Activated CD8-positive, alpha-beta memory T cell treated with anti-CD3 and anti-CD28 coated beads, Interleukin-2, amount 10 ng/mL, durations not matched to agents 7 days and 5 days (primary cell): ENCODE results near the gene COPZ1. TPM values are rescaled to one million over a fixed set of nuclear protein-coding genes. Genes with fewer than 3 reads are reported as not detected.

Source experiments
- ATAC-seq: fragments of 150-1000 bp; cut with Tn5 transposase; one replicate; pipeline ENCODE4 v1.10.0; 2021; ENCODE audit warnings: moderate library complexity
- CTCF ChIA-PET: fragments of 350-600 bp; sonication (Branson Sonifier 250); formaldehyde crosslinking; loops from one replicate; lab custom pipeline; 2021; ENCODE audit warnings: antibody characterized with exemption; lab: Charles Lee
- DNase-seq: peaks from one replicate; pipeline ENCODE4 v3.0.0-alpha.2; 2020
- H3K27ac Mint-ChIP-seq: one replicate; pipeline ENCODE4 v1.8.0; 2021; ENCODE audit warnings: mild to moderate bottlenecking, mixed read lengths
- H3K27me3 Mint-ChIP-seq: one replicate; pipeline ENCODE4 v1.8.0; 2021; ENCODE audit warnings: mixed read lengths
- H3K36me3 Mint-ChIP-seq: one replicate; pipeline ENCODE4 v1.8.0; 2021; ENCODE audit warnings: mild to moderate bottlenecking, mixed read lengths
- H3K4me1 Mint-ChIP-seq: one replicate; pipeline ENCODE4 v1.8.0; 2021; ENCODE audit warnings: mixed read lengths
- H3K4me3 Mint-ChIP-seq: one replicate; pipeline ENCODE4 v1.8.0; 2021; ENCODE audit warnings: mild to moderate bottlenecking, moderate library complexity, mixed read lengths
- H3K9me3 Mint-ChIP-seq: one replicate; pipeline ENCODE4 v1.8.0; 2022; ENCODE audit warnings: low read depth, mixed read lengths
- total RNA-seq, 2 experiments: library from RNA; stranded (reverse); gene quantifications; one replicate each; pipeline ENCODE4 v1.2.3, GENCODE V29; 2021

The COPZ1 gene
- total RNA-seq, 2 experiments from 2014 or later, result 90.8 to 104 TPM

GRCh38 chr12:54285150-54286041 is 39.5 kb upstream of the COPZ1 start:
- ATAC-seq, result no peak
- Mint-ChIP-seq H3K9me3 (no peaks in the 10 kb centered on the region), H3K27ac (peak overlapping the region; percentile 54), H3K4me3 (no peak overlapping the region), H3K36me3 (peaks cover 33% of the 10 kb centered on the region), H3K27me3 (no peaks in the 10 kb centered on the region), H3K4me1 (peaks cover 43% of the 10 kb centered on the region)
- DNase-seq, result no peak
- CTCF ChIA-PET, result interaction anchor here (0.7 to 3.1 kb wide), 11 partner anchors 9 to 114 kb away, joined by 3 to 11 read pairs (median 4); partner anchors contain the start of gene COPZ1

GRCh38 chr12:54286042-54287030 is 38.6 kb upstream of the COPZ1 start:
- H3K4me3 Mint-ChIP-seq, result no peak overlapping the region
- peaks cover 43% of the 10 kb centered on the region for H3K4me1 Mint-ChIP-seq

GRCh38 chr12:54287261-54288157 is 37.4 kb upstream of the COPZ1 start:
- CTCF ChIA-PET, result interaction anchor here (1.1 to 9.2 kb wide), 9 partner anchors 12 to 91 kb away, joined by 3 to 80 read pairs (median 3); partner anchors contain the start of gene COPZ1
- Mint-ChIP-seq H3K4me1 (peaks cover 39% of the 10 kb centered on the region), H3K9me3 (no peaks in the 10 kb centered on the region), H3K36me3 (peaks cover 33% of the 10 kb centered on the region), H3K4me3 (no peak overlapping the region), H3K27ac (no peak overlapping the region), H3K27me3 (no peaks in the 10 kb centered on the region)
- DNase-seq (no peak), ATAC-seq (no peak)

More at GRCh38 chr12:54286042-54287030, 38.6 kb upstream of the COPZ1 start:
- Mint-ChIP-seq H3K9me3 (no peaks in the 10 kb centered on the region), H3K36me3 (peaks cover 33% of the 10 kb centered on the region), H3K27ac (peak overlapping the region; percentile 32), H3K27me3 (no peaks in the 10 kb centered on the region)
- ATAC-seq, result no peak
- no peak for DNase-seq
- CTCF ChIA-PET, result interaction anchor here (0.7 to 1.9 kb wide), 16 partner anchors 8 to 153 kb away, joined by 3 to 7 read pairs (median 4); partner anchors contain the start of gene COPZ1

- Mint-ChIP-seq H3K27ac (no peak overlapping the region), H3K4me1 (peaks cover 2% of the 10 kb centered on the region), H3K4me3 (no peak overlapping the region), H3K36me3 (peaks cover 8% of the 10 kb centered on the region), H3K27me3 (peaks cover 8% of the 10 kb centered on the region), H3K9me3 (no peaks in the 10 kb centered on the region)
- ATAC-seq, result no peak
- no peak for DNase-seq
- CTCF ChIA-PET, result interaction anchor here (0.9 to 9.2 kb wide), 22 partner anchors 9 to 107 kb away, joined by 3 to 80 read pairs (median 9); partner anchors contain the start of genes CBX5, COPZ1, HNRNPA1 and NFE2
These were observed 32.6 kb upstream of the COPZ1 start for GRCh38 chr12:54292083-54292930.

GRCh38 chr12:54292931-54293241 is 32.0 kb upstream of the COPZ1 start:
- CTCF ChIA-PET, result interaction anchor here (1.0 to 9.2 kb wide), 15 partner anchors 9 to 106 kb away, joined by 3 to 80 read pairs (median 12); partner anchors contain the start of genes CBX5, COPZ1 and HNRNPA1
- Mint-ChIP-seq H3K36me3 (peaks cover 4% of the 10 kb centered on the region), H3K4me1 (peaks cover 3% of the 10 kb centered on the region), H3K27me3 (peaks cover 11% of the 10 kb centered on the region), H3K27ac (no peak overlapping the region), H3K9me3 (no peaks in the 10 kb centered on the region), H3K4me3 (no peak overlapping the region)
- no peak for ATAC-seq
- DNase-seq, result no peak

- no peaks in the 10 kb centered on the region for H3K9me3 Mint-ChIP-seq
- ATAC-seq (peak; percentile 66), DNase-seq (peak; percentile 79)
- H3K4me1 Mint-ChIP-seq, result peaks cover 2% of the 10 kb centered on the region
- H3K27me3 Mint-ChIP-seq, result peaks cover 24% of the 10 kb centered on the region
- H3K36me3 Mint-ChIP-seq, result no peaks in the 10 kb centered on the region
- CTCF ChIA-PET, result interaction anchor here (0.7 to 9.2 kb wide), 30 partner anchors 8 to 1675 kb away, joined by 3 to 80 read pairs (median 5); partner anchors contain the start of genes CBX5, COPZ1 and HNRNPA1
- no peak overlapping the region for H3K4me3 Mint-ChIP-seq
- no peak overlapping the region for H3K27ac Mint-ChIP-seq
These were observed 30.6 kb upstream of the COPZ1 start for GRCh38 chr12:54294152-54294952.

GRCh38 chr12:54294953-54295566 is 29.9 kb upstream of the COPZ1 start:
- H3K4me1 Mint-ChIP-seq, result peaks cover 2% of the 10 kb centered on the region
- no peak for ATAC-seq

GRCh38 chr12:54296393-54297099 is 28.4 kb upstream of the COPZ1 start:
- H3K27me3 Mint-ChIP-seq, result peaks cover 46% of the 10 kb centered on the region
- no peaks in the 10 kb centered on the region for H3K36me3 Mint-ChIP-seq
- no peak overlapping the region for H3K27ac Mint-ChIP-seq
- no peak overlapping the region for H3K4me3 Mint-ChIP-seq
- DNase-seq (no peak), ATAC-seq (no peak)
- no peaks in the 10 kb centered on the region for H3K9me3 Mint-ChIP-seq
- CTCF ChIA-PET, result interaction anchor here (0.8 to 9.2 kb wide), 8 partner anchors 10 to 84 kb away, joined by 3 to 80 read pairs (median 38); no protein-coding TSS in a partner anchor
- H3K4me1 Mint-ChIP-seq, result peaks cover 8% of the 10 kb centered on the region

More at GRCh38 chr12:54294953-54295566, 29.9 kb upstream of the COPZ1 start:
- no peak overlapping the region for H3K27ac Mint-ChIP-seq
- H3K9me3 Mint-ChIP-seq, result no peaks in the 10 kb centered on the region
- H3K36me3 Mint-ChIP-seq, result no peaks in the 10 kb centered on the region
- DNase-seq, result no peak
- H3K27me3 Mint-ChIP-seq, result peaks cover 31% of the 10 kb centered on the region
- CTCF ChIA-PET, result interaction anchor here (0.7 to 9.2 kb wide), 18 partner anchors 9 to 90 kb away, joined by 3 to 80 read pairs (median 6); partner anchors contain the start of genes CBX5 and HNRNPA1
- no peak overlapping the region for H3K4me3 Mint-ChIP-seq

GRCh38 chr12:54298904-54299303 is 26.0 kb upstream of the COPZ1 start:
- ATAC-seq (no peak), DNase-seq (no peak)
- Mint-ChIP-seq H3K27ac (no peak overlapping the region), H3K4me3 (no peak overlapping the region), H3K9me3 (no peaks in the 10 kb centered on the region), H3K4me1 (peaks cover 11% of the 10 kb centered on the region), H3K27me3 (peaks cover 65% of the 10 kb centered on the region), H3K36me3 (no peaks in the 10 kb centered on the region)
- CTCF ChIA-PET, result interaction anchor here (0.7 to 1.7 kb wide), 13 partner anchors 12 to 597 kb away, joined by 3 to 9 read pairs (median 3); partner anchors contain the start of gene COPZ1
